ENCODE results near the gene AOX1.

GRCh38 chr2:200708943-200709342 is 123.1 kb downstream of the AOX1 start:
- TF ChIP-seq CTCF (IDR thresholded peaks at IDR 0.05; ENCODE audit: borderline replicate concordance, extremely low read depth, low read length, poor library complexity, severe bottlenecking) = no peak
- no peak for TF ChIP-seq EZH2 (IDR thresholded peaks at IDR 0.05; ENCODE audit: borderline replicate concordance, low read depth, low read length, severe bottlenecking)

All from DND-41 (cell line).